ENCODE measurements around the gene PINLYP. TPM values are rescaled to one million over a fixed set of nuclear protein-coding genes. Genes with fewer than 3 reads are reported as not detected.

Gene PINLYP
- total RNA-seq, 1 experiment from 2014 or later, result 11.9 TPM

DNA sequence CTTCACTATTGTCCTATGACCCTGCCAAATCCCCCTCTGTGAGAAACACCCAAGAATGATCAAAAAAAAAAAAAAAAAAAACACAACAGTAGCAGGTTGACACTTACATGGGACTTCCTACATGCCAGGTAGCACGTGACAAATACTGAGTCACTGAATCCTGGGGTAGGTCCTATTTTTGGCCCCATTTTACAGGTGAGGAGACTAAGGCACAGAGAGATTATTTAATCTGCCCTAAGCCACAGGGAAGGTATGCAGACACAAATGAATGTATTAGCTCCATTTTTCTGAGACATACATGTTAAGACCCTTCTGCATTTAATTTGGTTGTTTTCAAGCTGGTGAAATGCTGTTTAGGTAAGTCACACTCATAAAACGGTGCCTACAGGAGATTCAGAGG is 26.9 kb upstream of the PINLYP start:
- H3K27me3 ChIP-seq (ENCODE audit: insufficient read depth, low read length), result no peaks in the 10 kb centered on the region
- no peak overlapping the region for H3K18ac ChIP-seq (ENCODE audit: insufficient read length, low read depth, low read length)
- H3K9me3 Mint-ChIP-seq, result no peaks in the 10 kb centered on the region
- H2BK12ac ChIP-seq (ENCODE audit: insufficient read length, low read depth, low read length), result no peak overlapping the region
- H2BK5ac ChIP-seq (ENCODE audit: insufficient read length, low read length), result no peak overlapping the region
- H2BK15ac ChIP-seq (ENCODE audit: low read depth, low read length), result no peak overlapping the region
- no peak overlapping the region for H3K56ac ChIP-seq (ENCODE audit: insufficient read length, low read depth, low read length)
- no peaks in the 10 kb centered on the region for H3K4me1 ChIP-seq (ENCODE audit: insufficient read depth, low read length)
- H3K9ac ChIP-seq (ENCODE audit: extremely low read depth, insufficient read length, low read length), result no peak overlapping the region
- no CpG with 5 or more reads among the region's 2 CpGs for WGBS (ENCODE audit: extremely low coverage, insufficient read length, low lambda C conversion rate)
- H4K91ac ChIP-seq (ENCODE audit: insufficient read length, low read depth, low read length), result no peak overlapping the region
- DNase-seq, result no peak
- H3K4me1 Mint-ChIP-seq, result no peaks in the 10 kb centered on the region
- no peaks in the 10 kb centered on the region for H3K23me2 ChIP-seq (ENCODE audit: insufficient read length, low read depth, low read length, poor library complexity, severe bottlenecking)
- no peak overlapping the region for H3T11ph ChIP-seq (ENCODE audit: low read length)
- no peak overlapping the region for H3K27ac ChIP-seq (ENCODE audit: insufficient read length, low read depth, low read length)
- no peak overlapping the region for H4K8ac ChIP-seq (replicated peaks; ENCODE audit: insufficient read length, low read depth, low read length)
- no peaks in the 10 kb centered on the region for H3K79me2 ChIP-seq (ENCODE audit: insufficient read depth, low read length)
- no peaks in the 10 kb centered on the region for H3K9me3 ChIP-seq (ENCODE audit: control insufficient read depth, low read depth, low read length)
- H3K14ac ChIP-seq (ENCODE audit: insufficient read depth, low read length), result no peak overlapping the region
- peaks cover 19 to 71% (median 57%) of the 10 kb centered on the region in 3 experiments for H3K36me3 Mint-ChIP-seq (ENCODE audit: insufficient read depth in 1 of 3, low read depth in 3 of 3)
- no peak overlapping the region for H3K4me3 Mint-ChIP-seq
- no peaks in the 10 kb centered on the region for H4K20me1 ChIP-seq (ENCODE audit: control insufficient read depth, insufficient read depth, insufficient read length)
- no peak overlapping the region for H3K23ac ChIP-seq (ENCODE audit: insufficient read length, low read depth, low read length)
- H2BK20ac ChIP-seq (ENCODE audit: low read depth, low read length, poor library complexity, severe bottlenecking), result no peak overlapping the region
- H4K5ac ChIP-seq (ENCODE audit: insufficient read length, low read depth, low read length), result no peak overlapping the region
- H3K27me3 Mint-ChIP-seq (ENCODE audit: low read depth), result no peaks in the 10 kb centered on the region
- no peak overlapping the region for H2BK120ac ChIP-seq (ENCODE audit: low read depth, low read length, poor library complexity, severe bottlenecking)
- no peak overlapping the region for H3K4ac ChIP-seq (ENCODE audit: low read depth, low read length)
- H3K27ac Mint-ChIP-seq, result no peak overlapping the region
- TF ChIP-seq, protein P1, sequence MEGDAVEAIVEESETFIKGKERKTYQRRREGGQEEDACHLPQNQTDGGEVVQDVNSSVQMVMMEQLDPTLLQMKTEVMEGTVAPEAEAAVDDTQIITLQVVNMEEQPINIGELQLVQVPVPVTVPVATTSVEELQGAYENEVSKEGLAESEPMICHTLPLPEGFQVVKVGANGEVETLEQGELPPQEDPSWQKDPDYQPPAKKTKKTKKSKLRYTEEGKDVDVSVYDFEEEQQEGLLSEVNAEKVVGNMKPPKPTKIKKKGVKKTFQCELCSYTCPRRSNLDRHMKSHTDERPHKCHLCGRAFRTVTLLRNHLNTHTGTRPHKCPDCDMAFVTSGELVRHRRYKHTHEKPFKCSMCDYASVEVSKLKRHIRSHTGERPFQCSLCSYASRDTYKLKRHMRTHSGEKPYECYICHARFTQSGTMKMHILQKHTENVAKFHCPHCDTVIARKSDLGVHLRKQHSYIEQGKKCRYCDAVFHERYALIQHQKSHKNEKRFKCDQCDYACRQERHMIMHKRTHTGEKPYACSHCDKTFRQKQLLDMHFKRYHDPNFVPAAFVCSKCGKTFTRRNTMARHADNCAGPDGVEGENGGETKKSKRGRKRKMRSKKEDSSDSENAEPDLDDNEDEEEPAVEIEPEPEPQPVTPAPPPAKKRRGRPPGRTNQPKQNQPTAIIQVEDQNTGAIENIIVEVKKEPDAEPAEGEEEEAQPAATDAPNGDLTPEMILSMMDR (conservative IDR thresholded peaks at IDR 0.05), result no peak
- no peak overlapping the region for H2AFZ ChIP-seq (ENCODE audit: low read length)
- no peak overlapping the region for H3K4me2 ChIP-seq (ENCODE audit: insufficient read depth, insufficient read length, low read length)
- no peak overlapping the region for H2AK5ac ChIP-seq (ENCODE audit: insufficient read length, low read length)
- no peaks in the 10 kb centered on the region for H3K79me1 ChIP-seq (ENCODE audit: insufficient read depth, low read depth, low read length, poor library complexity, severe bottlenecking)

All from H9 (cell line).